ENCODE measurements around the gene HOXA4.

DNA sequence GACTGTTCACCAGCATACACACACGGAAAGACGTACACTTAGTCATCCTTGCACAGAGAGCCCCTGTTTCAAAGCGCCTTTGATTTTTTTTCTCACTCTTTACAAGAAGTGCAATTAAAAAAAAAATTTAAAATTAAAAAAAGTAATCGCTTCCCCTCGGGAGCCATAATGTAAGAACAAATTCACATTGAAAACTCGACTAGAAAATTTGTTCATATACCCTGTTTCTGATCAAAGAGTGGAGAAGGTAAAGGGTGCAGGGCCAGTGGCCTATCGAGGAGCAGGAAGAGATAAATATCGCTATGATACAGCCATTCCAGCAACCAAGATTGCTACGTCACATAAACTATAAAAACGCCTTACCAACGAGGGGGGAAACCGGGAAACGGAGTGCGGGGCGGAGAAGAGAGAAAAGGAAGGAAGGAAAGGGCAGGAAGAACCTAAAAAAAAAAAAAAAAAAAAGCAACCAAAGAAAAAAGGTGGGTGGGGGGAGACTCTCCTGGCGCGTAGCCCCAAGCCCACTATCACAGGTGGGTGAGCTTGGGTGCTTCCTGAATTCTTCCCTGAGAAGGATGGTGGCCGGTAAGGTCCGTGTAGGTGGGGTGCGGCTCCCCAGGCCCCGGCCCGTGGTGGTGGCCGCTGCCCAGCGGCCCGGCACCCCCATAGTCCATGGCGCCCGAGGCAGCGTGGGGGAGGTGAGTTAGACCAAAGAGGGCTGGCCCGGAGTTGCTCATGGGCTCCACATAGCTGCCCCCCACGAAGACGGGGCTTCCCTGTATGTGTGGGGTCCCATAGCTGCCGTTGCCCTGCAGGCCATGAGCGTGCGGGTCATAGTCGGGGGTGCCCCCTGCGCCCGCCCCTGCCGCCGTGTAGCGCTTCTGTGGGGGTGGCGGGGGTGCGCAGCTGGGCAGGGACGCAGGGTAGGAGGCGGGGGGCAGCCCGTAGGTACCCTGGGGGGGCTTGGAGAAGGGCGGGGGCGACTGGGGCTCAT, 22.9 kb downstream of the HOXA4 start:
- TF ChIP-seq SPI1 (IDR thresholded peaks at IDR 0.05; ENCODE audit: low read depth, low read length) (no peak), POLR2A (IDR thresholded peaks at IDR 0.05; ENCODE audit: low read depth, low read length) (no peak), TAF1 (IDR thresholded peaks at IDR 0.05; ENCODE audit: low read depth, low read length) (no peak)
